NCI-H1105 (cell line): ENCODE results near the gene SNRNP70.

Experiments
- DNase-seq: peaks from one replicate; lab custom pipeline; 2025; lab: John Stamatoyannopoulos, UW

SNRNP70 gene

DNA sequence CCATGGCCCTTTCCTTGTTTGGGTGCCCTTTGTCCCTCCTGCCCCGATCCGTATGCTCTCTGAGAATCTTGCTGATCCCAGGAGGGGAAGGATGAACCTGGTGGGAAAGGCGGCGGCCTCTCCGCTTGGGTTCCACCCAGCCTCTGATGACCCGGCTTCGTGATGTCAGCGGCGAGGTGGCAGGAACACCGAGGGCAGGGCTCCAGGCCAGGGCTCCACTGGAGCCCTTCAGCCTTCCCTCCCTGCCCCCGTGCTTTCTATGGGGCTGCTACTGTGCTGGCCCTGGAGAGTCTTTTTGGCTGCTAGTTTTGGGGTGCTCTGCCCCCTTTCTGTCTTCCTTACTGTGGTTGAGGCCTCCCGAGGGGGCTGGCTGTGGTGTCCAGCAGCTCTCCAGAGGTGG, 17.1 kb downstream of the SNRNP70 start:
- no peak for DNase-seq

DNA sequence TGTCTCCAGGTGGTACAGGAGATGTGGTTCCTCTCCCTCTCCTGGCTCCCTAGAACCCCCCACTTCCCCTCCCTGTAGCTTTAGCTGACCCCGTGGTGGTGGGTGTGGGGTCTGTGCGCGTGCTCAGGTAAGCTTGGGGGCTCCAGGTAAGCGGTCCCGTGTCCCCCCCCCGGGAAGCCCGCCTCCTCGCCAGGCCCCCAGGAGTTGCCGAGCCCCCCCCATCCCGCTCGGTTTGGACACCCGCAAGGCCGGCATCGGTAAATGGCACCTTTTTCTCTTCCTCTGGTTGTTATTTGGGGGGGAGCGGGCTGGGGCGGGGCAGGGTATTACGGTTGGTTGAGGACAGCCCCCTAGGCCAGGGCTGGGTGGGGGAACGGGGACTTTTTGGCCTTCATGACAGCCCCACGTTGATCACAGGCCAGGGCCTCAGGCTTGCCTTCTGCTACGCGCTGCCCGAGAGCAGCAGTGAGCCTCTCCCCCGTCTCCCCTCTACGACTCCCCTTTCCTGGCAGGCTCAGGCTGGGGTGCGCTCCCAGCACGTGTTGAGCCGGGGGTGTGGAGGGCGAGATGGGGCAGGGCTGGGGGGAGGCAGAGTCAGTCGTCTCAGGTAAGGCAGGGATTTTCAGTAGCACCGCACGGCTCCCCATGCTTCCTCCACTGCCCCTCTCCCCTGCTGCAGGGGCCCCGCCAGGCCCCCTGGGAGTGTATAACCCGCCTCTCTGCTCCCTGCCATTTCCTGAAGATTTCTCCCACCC, 18.3 kb downstream of the SNRNP70 start:
- DNase-seq: no peak

DNA sequence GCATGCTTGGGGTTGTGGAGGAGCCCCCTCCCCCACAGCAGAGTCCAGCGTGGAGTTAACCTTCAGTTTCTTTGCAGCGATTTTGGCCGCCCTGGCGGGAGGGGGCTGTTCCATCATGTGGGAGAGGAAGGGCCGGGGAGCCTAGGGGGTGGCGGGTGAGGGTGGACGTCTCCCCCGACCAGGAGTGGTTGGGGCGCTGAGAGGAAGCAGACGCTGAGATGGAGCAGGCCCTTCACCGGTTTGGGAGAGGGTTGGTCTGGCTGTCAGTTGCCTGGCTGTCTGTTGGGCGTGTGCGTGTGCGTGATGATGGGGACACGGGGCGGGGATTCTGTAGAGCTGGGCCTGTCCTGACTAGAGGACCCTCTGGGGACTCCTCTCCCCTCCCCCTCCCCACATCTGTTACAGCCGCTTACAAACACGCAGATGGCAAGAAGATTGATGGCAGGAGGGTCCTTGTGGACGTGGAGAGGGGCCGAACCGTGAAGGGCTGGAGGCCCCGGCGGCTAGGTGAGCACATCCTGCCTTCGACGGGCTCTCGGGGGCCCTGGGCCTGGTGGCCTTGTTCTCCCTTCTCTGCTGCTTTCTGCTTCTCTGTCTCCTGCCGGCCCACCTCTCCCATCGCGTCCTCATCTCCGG, 19.1 kb downstream of the SNRNP70 start:
- DNase-seq: no peak

DNA sequence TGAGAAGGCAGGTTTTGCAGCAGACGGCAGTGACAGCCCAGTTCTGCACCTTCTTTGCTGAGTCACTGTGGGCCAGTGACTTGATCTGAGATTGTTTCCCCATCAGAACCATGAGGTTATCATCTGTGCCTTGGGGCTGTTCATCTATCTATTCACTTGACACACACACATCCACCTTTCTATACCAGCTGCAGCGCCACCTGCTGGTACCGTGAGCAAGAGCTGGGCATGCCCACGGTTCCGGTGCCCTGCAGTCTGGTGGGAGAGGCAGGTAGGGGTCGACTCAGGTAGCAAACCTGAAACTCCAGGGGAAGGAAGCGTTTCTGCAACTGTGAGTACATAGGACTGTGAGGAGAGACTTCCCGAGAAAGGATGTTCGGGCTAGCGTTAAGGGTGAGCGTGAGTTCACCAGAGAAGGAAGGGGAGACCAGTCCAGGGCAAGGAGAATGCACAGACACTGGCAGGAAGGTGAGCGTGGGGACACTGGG, 21.4 kb downstream of the SNRNP70 start:
- peak; percentile 20 for DNase-seq

DNA sequence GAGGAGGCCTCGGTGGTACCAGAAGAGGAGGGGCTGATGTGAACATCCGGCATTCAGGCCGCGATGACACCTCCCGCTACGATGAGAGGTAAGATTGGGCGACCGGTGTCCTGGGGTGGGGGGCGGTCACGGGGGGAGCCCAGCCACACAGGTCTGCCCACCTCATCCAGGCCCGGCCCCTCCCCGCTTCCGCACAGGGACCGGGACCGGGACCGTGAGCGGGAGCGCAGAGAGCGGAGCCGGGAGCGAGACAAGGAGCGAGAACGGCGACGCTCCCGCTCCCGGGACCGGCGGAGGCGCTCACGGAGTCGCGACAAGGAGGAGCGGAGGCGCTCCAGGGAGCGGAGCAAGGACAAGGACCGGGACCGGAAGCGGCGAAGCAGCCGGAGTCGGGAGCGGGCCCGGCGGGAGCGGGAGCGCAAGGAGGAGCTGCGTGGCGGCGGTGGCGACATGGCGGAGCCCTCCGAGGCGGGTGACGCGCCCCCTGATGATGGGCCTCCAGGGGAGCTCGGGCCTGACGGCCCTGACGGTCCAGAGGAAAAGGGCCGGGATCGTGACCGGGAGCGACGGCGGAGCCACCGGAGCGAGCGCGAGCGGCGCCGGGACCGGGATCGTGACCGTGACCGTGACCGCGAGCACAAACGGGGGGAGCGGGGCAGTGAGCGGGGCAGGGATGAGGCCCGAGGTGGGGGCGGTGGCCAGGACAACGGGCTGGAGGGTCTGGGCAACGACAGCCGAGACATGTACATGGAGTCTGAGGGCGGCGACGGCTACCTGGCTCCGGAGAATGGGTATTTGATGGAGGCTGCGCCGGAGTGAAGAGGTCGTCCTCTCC, 22.6 kb downstream of the SNRNP70 start:
- no peak for DNase-seq

DNA sequence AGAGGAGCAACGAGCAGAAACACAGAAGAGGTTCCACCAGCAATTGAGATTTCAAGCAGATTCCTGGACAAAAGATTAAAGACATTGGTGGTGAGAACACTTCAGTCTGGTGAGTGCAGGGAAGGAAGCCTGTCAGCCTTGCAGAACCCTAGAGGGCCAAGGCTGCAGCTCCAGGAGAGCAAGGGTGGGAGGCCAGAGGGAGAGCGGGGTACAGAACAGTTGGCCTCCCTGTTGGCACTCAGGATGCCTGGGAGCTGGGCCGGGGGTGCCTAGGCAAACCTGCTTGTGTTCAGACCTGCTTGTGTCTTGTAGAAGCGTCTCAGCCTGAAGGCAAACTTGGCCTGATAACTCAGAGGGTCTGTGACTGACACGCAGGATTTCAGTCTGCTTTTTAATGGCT, 23.8 kb downstream of the SNRNP70 start:
- DNase-seq: no peak

DNA sequence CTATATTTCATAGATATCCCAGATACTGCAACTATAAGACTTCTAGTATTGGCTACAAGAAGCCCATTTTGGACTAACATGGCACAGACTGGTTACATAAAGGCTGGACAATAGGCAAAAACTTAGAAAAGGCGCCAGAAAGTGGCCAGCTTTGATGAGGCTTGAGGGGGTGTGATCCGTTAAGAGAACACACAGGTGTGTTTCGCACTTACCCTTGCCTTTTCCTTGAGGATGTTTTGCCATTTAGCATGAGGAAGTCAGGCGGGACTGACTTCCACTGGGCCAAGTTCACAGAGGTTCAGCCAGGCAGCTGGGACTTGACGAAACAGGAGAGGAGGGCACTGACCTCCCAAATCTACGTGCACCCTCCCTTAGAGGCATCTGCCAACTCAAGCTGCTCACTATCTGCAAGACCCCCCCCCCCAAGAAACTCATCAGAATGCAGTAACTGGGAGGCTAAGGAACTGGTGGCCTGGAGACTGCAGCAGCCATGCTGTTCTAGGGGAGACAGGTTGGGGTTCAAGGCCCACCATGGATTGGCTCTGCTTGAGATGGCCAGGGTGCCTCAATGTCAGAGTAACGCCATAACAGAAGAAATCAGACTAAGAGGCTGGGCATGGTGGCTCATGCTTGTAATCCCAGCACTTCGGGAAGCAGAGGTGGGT, 24.4 kb downstream of the SNRNP70 start:
- DNase-seq: no peak

DNA sequence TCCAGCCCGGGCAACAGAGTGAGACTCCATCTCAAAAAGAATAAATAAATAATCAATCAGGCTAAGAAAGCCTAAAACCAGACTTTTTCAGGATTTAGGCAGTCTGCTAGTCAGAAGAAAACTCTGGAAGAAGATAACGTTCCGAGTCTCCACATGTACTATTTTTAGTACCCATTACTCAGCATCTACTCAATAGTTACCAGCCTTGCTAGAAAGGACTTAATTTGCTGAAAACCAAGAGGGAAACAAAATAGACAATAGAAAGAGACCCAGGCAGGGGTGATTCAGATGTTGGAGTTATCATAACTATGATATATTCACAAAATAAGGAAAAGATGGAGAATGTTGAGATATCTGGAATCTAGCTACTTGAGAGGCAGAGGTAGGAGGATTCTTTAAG, 25.3 kb downstream of the SNRNP70 start:
- DNase-seq: no peak

DNA sequence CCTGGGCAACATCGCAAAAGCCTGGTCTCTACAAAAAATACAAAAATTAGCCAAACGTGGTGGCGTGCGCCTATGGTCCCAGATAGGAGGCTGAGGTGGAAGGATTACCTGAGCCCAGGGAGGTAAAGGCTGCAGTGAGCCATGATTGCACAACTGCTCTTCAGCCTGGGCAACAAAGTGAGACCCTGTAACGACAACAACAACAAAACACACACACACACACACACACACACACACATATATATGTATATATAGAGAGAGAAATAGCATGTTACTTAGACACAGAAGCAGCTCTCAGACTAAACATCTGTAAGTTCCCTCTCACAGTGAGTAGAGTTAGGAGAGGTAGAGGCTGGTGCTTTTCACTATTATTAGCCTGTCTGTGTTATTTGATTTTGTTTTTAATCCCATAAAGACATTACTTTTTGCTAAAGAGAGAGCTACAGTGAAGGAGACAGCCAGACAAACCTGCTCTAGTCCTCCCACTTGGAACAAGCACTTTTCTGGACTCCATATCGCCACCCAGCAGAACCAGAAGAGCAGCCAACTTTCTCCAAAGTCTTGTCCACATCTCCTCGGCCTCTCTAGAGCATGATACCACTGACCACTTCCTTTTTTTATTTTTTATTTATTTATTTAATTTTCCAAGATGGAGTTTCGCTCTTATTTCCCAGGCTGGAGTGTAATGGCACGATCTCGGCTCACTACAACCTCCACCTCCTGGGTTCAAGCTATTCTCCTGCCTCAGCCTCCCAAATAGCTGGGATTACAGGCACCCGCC, 26.2 kb downstream of the SNRNP70 start:
- no peak for DNase-seq

DNA sequence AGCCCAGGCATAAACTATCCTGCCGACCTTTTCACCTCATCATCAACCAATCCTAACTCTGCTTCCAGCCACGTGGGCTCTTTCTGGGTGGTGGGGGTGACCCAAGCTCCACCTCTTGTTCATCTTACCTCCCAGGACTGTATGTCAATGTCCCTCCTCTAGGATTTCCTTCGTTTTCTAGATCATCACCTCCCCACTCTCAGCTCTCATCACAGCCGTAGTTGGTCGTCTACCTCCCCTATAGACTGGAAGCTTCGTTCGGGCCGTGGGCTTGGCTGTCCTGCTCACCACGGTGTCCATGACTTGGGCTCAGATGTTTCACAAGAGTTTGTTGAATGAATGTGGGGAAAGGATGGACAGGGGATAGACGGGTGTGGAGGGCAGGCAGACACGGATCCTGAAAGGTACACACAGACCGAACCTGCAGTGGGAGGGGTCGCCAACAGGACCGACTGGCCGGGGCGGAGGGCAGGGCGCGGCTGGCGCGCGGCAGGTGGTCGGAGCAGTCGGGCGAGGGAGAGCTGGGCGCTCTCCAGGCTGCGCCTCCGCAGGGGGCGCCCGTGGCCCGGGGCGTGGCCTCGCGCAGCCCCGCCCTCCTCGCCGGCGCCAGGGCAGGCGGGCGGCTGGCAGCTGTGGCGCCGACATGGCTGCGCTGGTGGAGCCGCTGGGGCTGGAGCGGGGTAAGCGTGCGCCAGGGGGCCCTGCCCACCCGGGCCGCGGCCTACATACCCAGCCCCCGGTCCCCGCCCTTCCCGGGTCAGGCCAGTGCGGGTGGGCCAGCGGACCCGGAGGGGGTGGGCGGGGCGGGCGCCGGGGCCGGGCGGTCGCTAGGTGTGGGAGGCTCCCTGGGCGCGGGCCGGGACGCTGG, 28.7 kb downstream of the SNRNP70 start, which contains the start of gene LIN7B:
LIN7B (plus strand) TSS at position 609 of the 868 bp plus-strand sequence; CDS start at position 644, 35 bp downstream.
- peak; percentile 74 for DNase-seq

DNA sequence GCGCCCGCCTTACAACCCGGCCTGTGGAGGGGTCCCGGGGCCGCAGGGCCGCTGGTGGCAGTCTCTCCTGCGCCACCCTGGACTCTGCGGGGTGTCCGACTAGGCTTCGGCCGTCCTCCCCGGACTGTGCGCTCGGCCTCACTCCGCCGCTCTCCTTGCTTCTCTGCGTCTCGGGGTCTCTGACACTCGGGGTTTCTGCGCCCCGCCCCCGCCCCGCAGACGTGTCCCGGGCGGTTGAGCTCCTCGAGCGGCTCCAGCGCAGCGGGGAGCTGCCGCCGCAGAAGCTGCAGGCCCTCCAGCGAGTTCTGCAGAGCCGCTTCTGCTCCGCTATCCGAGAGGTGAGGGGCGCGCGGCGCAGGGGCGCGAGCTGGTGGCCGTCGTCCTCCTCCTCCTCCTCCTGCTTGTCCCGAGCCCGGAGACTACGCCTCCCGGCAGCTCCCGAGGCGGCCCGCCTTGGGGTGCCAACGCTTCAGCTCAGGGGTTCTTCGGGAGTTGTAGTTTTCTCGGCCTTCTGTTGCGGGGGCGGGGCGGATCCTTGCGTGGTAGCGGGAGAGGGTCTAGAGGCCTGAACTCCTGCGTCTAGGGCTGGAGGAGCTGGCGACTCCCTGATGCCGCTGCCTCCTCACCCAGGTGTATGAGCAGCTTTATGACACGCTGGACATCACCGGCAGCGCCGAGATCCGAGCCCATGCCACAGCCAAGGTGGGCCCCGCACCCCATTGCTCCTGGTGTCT, 29.5 kb downstream of the SNRNP70 start:
- peak; percentile 47 for DNase-seq

DNA sequence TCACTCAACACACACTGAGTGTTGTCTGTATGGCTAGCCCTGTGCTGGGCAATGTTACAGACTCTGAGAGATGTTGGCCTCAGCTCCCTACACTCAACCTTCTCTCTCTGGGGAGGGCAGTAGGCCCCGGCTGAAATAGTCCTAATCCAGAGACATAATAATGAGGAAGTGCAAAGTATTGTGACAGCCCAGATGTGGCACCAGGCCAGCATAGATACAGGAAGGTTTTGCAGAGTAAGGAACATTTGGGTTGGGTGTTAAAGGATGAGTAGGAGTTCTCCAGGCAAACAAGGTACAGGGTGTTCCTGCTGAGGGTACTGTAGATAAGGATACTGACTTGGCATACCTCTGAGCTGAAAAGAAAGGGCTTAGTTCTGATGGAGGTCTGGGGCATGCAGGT, 31.3 kb downstream of the SNRNP70 start:
- no peak for DNase-seq

DNA sequence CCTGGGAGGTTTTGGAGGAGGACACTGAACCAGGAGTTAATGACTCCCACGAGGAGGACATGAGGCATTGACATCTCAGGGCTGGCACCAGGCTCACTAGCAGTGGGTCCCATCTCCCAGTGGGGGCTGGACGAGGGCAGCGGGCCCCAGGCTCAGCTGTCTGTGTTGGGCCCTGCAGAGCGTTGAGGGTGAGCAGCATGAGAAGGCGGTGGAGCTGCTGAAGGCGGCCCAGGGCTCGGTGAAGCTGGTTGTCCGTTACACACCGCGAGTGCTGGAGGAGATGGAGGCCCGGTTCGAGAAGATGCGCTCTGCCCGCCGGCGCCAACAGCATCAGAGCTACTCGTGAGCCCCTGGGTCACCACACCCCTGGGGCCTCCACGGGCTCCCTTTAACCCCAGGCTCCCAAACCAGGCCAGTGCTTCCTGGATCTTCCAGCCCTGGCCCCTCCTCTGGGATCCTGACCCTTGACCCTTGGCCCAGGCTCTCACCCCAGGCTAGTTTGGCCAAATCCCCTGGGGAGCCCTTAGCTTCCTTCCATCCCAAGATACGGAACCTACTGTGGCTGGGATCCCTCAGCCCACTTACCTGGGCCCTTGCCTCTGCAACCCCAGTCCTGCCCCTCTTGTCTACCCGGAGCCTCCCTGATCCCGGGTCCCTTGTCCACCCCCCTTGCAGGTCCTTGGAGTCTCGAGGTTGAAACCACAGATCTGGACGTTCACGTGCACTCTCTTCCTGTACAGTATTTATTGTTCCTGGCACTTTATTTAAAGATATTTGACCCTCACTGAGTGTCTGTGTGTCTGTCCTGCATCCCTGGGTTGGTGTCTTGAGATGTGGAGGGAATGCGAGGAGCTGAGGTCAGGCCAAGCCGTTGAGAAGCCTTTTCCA, 32.7 kb downstream of the SNRNP70 start:
- no peak for DNase-seq

DNA sequence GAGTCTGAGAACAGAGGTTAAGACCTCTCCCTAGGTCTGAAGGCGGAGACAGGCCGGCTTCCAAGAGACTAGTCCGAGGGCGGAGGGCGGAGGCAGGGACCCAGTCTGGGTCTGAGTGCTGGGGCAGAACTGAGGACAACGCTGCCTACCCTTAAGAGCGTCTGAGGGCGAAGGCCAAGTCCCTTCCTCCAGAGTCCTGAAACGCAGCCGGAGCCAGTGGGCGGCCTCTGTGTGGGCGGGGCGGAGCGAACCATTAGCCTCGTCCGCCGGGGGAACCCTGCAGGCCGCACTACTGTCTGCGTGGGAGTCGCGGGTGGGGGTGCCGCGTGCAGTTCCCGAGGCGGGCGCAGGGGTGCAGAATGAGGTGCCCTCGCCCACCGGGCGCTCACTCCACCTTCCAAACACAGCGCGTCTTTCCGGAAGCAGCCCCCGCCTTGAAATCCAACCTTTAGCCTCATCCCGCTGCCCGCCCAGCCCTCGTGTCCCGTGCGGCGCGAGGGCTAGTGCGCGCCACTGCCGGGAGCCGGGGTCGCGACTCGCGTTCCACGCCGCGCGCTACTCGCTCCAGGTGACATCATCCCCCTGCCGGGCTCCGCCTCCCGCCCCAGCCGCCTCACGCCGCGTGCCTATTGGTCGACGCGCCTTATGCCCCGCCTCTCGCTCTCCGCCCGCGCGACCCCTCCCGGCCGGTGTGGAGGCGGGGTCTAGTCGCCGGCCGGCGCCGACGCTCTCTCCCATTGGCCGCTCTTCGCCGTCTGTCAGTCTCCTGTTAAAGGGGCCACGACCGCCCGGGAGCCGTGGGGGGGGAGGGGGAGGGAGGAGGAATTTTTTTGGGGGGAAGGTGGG, 33.5 kb downstream of the SNRNP70 start, which contains the start of gene C19orf73:
C19orf73 (minus strand) TSS at position 579 of the 846 bp plus-strand sequence; CDS start at position 458, 121 bp downstream.
- DNase-seq: peak; percentile 88

DNA sequence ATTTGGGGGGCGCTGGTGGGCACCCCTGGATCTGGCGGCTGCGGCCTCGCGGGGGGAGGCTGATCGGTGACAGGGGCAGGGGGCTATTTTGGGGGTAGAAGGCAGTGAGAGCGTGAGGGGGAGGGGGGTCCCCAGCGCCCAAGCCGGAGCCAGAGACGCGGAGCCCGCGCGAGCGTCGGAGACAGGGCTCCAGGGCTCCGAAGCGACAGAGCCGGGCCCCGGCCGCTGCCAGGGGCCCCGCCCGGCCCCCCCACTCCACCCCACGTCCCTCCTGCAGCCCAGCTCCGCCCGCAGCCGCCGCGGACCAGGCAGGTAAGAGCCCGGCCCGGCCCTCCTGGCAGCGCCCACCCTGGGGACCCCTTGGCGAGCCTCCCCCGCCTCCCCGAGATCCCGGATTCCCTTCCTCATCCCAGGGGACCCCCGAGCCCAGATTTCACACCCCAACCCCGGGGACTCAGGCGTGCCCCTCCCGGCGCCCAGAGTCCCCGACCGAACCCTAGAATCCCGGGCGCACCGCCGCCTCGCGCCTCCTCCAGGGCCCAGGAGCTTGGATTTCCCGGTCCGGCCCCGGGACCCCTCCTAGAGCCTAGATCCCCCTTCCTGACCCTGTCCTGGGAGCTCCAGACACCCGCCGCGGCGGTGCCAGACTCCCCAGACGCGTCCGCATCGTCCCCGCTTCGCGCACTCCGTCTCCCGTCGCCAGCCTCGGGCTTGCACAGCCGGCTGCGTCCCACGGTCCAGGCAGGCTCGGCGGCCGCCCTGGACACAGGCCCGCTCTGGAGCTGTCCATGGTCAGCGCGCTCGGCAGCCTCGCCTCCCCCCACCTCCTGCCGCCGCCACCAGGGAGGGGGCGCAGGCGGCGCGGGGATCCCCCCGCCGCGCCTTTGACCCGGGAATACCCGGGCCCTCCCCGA, 34.4 kb downstream of the SNRNP70 start, which contains the start of gene PPFIA3:
PPFIA3 (plus strand) TSS at position 134 of the 914 bp plus-strand sequence. CDS start 8,330 bp downstream, outside the sequence.
- no peak for DNase-seq

DNA sequence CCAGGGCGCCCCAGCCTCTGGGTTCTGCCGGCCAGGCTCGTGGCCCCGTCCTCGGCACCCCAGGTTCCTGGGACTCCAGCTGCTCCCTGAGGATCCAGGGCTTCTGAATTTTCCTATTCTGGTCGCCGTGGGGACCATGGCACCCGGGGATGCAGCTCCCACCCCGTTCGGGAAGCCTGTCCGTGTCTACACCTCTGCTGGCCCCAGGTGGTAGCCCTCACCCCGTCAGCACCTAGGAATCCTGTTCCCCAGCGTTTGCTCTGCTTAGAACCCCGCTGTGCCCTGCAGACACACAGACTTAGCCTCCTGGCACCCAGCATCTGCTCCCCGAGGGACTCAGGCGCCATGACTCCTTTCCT, 35.1 kb downstream of the SNRNP70 start:
- DNase-seq: no peak
